K562 (cell line): Measurements from ENCODE around the gene PHTF2. TPM values are rescaled to one million over a fixed set of nuclear protein-coding genes. Genes with fewer than 3 reads are reported as not detected.
A peak's percentile ranks its signal among the peaks of the same experiment; 100 is the strongest.

Experiments used
- ATAC-seq: fragments of 200-7000 bp; cut with Tn5 transposase; 3 replicates; pipeline ENCODE4 v1.9.1; 2020; ENCODE audit warnings: moderate library complexity
- BruUV-seq: library from RNA; stranded (reverse); fragments of 400-500 nt; replicated peaks from 2 replicates; lab custom pipeline; 2021; lab: Mats Ljungman, UMichigan
- CTCF ChIA-PET: fragments of 300-600 bp; formaldehyde crosslinking; extraction: SDS; loops from one replicate; lab custom pipeline; 2021; ENCODE audit warnings: low intra/inter-chr PET ratio; lab: Yijun Ruan, JAX
- POLR2A ChIA-PET: fragments of 300-600, 350-650 bp; sonication (Branson Sonifier 250); formaldehyde crosslinking; extraction: SDS; loops from one replicate; lab custom pipeline; 2021; ENCODE audit warnings: antibody characterized with exemption, inconsistent platforms; lab: Yijun Ruan, JAX
- DNase-seq, 4 experiments: peaks; one replicate each; pipeline versions ENCODE4 v3.0.0 to v3.0.0-alpha.2; 2011 to 2018; ENCODE audit warnings: low spot score in 3 of 4, mixed read lengths in 3 of 4; ENCODE audit errors: extremely low read depth in 1 of 4
- FAIRE-seq: peaks from 2 replicates; lab custom pipeline; 2011; peaks lifted over from hg19 to GRCh38; lab: Jason Lieb, UNC
- H2AFZ ChIP-seq: 2 replicates; pipeline ENCODE4 v1.6.0; 2011; ENCODE audit warnings: low read depth, low read length, control low read depth, inconsistent platforms
- H3K27ac ChIP-seq: fragments of 200-600 bp; 3 replicates; pipeline ENCODE4 v1.8.0; 2011; ENCODE audit warnings: low read depth, mild to moderate bottlenecking, control low read depth, inconsistent platforms, low read length, moderate library complexity, mixed read lengths; ENCODE audit errors: extremely low read depth
- H3K27me3 ChIP-seq, 2 experiments: fragments of 300-600 bp in 1 of 2; 2 replicates in 1 of 2; 3 replicates in 1 of 2; pipeline versions ENCODE4 v1.6.0 to v1.8.0; 2011; ENCODE audit warnings: inconsistent platforms in 2 of 2, low read length in 2 of 2, mild to moderate bottlenecking in 1 of 2, mixed read lengths in 1 of 2, moderate library complexity in 1 of 2; ENCODE audit not compliant: control insufficient read depth in 2 of 2, insufficient read depth in 2 of 2
- H3K36me3 ChIP-seq: fragments of 300-600 bp; 3 replicates; pipeline ENCODE4 v1.8.0; 2011; ENCODE audit warnings: mild to moderate bottlenecking, low read length, inconsistent platforms; ENCODE audit not compliant: control insufficient read depth, insufficient read depth
- H3K4me1 ChIP-seq, 2 experiments: fragments of 200-600 bp in 1 of 2; replicated peaks in 1 of 2; 2 replicates in 1 of 2; 3 replicates in 1 of 2; pipeline versions ENCODE4 v1.5.1 to v1.8.0; 2011; ENCODE audit warnings: inconsistent platforms in 2 of 2, low read length in 2 of 2, mild to moderate bottlenecking in 1 of 2, mixed read lengths in 1 of 2, moderate library complexity in 1 of 2; ENCODE audit not compliant: control insufficient read depth in 2 of 2, insufficient read depth in 2 of 2
- H3K4me2 ChIP-seq: 2 replicates; pipeline ENCODE4 v1.6.1; 2011; ENCODE audit warnings: low read length, control low read depth, inconsistent platforms, mixed read lengths; ENCODE audit not compliant: insufficient read depth
- H3K4me3 ChIP-seq: fragments of 200-600 bp; sonication (generic), shearing (Covaris generic); 2 replicates; pipeline ENCODE4 v1.5.1; 2016; ENCODE audit warnings: control low read depth, inconsistent platforms
- H3K79me2 ChIP-seq: fragments of 200-600 bp; 3 replicates; pipeline ENCODE4 v1.8.0; 2011; ENCODE audit warnings: low read length, inconsistent platforms; ENCODE audit not compliant: control insufficient read depth, insufficient read depth
- H3K9ac ChIP-seq, 2 experiments: 2 replicates each; pipeline versions ENCODE4 v1.6.0 to v1.6.1; 2011; ENCODE audit warnings: low read depth in 2 of 2, low read length in 2 of 2, control low read depth in 1 of 2, inconsistent platforms in 1 of 2, mild to moderate bottlenecking in 1 of 2, mixed read lengths in 1 of 2; ENCODE audit not compliant: insufficient read depth in 1 of 2
- H3K9me1 ChIP-seq: one replicate; pipeline ENCODE4 v1.6.0; 2011; ENCODE audit warnings: inconsistent platforms, mild to moderate bottlenecking, low read length, moderate library complexity; ENCODE audit not compliant: control insufficient read depth, insufficient read depth
- H3K9me3 ChIP-seq: replicated peaks from 2 replicates; pipeline ENCODE4 v1.5.1; 2011; ENCODE audit warnings: low read depth, low read length, inconsistent platforms; ENCODE audit not compliant: control insufficient read depth, insufficient read depth
- H4K20me1 ChIP-seq: replicated peaks from 2 replicates; pipeline ENCODE4 v1.6.1; 2011; ENCODE audit warnings: low read length, inconsistent platforms, mixed read lengths; ENCODE audit not compliant: control insufficient read depth, insufficient read depth
- C11orf30 ChIP-seq: fragments of 450-650 bp; IDR thresholded peaks from 2 replicates; pipeline ENCODE4 v1.6.1; 2016; ENCODE audit warnings: low read depth, mild to moderate bottlenecking
- MAFF ChIP-seq: IDR thresholded peaks from 2 replicates; pipeline ENCODE4 v1.6.1; 2012; ENCODE audit warnings: low read length, improper control_type of control experiment
- MAFG ChIP-seq: fragments of 450-650 bp; conservative IDR thresholded peaks from 2 replicates; pipeline ENCODE4 v1.6.1; 2016; ENCODE audit warnings: missing genetic modification characterization, missing compliant biosample characterization
- YBX1 ChIP-seq: fragments of 450-650 bp; IDR thresholded peaks from 2 replicates; pipeline ENCODE4 v1.7.1; 2016; ENCODE audit warnings: mild to moderate bottlenecking
- ZNF316 ChIP-seq: fragments of 450-650 bp; IDR thresholded peaks from 2 replicates; pipeline ENCODE4 v1.6.1; 2016
- ZNF766 ChIP-seq: fragments of 200-800 bp; sonication (Bioruptor generic); conservative IDR thresholded peaks from 2 replicates; pipeline ENCODE4 v1.6.1; 2016; ENCODE audit warnings: missing genetic modification characterization, missing compliant biosample characterization
- WGBS: fragments of 100-300 bp; shearing (Covaris generic); methylation state at CpG from one replicate; pipeline ENCODE4 v1.1.6; 2016; ENCODE audit warnings: low coverage, mixed read lengths; ENCODE audit not compliant: insufficient coverage; ENCODE audit errors: missing lambda C conversion rate; 5-methylcytosine and 5-hydroxymethylcytosine counted together
- in situ Hi-C: fragments of 300-500 bp; cut with MboI; formaldehyde crosslinking; loops from 4 replicates; pipeline ENCODE4 v1.15.0; 2018; ENCODE audit warnings: inconsistent platforms, mixed read lengths
- intact Hi-C: fragments of 100-400 bp; cut with micrococcal nuclease; formaldehyde crosslinking; loops from 2 replicates; pipeline ENCODE4 v1.14.2; 2022
- polyA plus RNA-seq, 8 experiments: library from polyadenylated mRNA; depleted of rRNA in 4 of 8; stranded (reverse) in 5 of 8; unstranded in 3 of 8; fragments of >200 nt; fragmentation: Nextera tagmentation in 2 of 8; fragmentation: Illumina TruSeq in 1 of 8; extraction: Ambion mirVana in 2 of 8; extraction: Trizol in 1 of 8; gene quantifications; 2 replicates each; pipeline versions ENCODE4 v1.2.1 to v1.2.3, GENCODE V29; 2011 to 2014; ENCODE audit warnings: inconsistent platforms in 1 of 8, missing spikeins in 1 of 8
- total RNA-seq, 7 experiments: library from RNA; depleted of rRNA in 6 of 7; stranded (reverse); fragments of >200 nt in 6 of 7; fragmentation: Illumina TruSeq in 2 of 7; extraction: Trizol in 2 of 7; gene quantifications; 2 replicates each; pipeline versions ENCODE4 v1.2.1 to v1.2.3, GENCODE V29; 2011 to 2021; ENCODE audit warnings: low replicate concordance in 1 of 7
- TF ChIP-seq, protein P1 (sequence below): fragments of 250-450 bp; sonication (Bioruptor Pico); IDR thresholded peaks from 2 replicates; pipeline ENCODE4 v1.5.1; 2021; ENCODE audit warnings: mild to moderate bottlenecking
- TF ChIP-seq, protein P2 (sequence below): fragments of 450-650 bp; IDR thresholded peaks from one replicate; pipeline ENCODE4 v1.6.1; 2018; ENCODE audit warnings: mild to moderate bottlenecking, moderate library complexity; ENCODE audit not compliant: partially characterized antibody

The PHTF2 gene
- total and polyA plus RNA-seq, 9 of the 15 experiments (the other 6 are each of a cell fraction or from before 2014, with no cell fraction given): 17.9 to 43.6 (median 25.4) TPM

DNA sequence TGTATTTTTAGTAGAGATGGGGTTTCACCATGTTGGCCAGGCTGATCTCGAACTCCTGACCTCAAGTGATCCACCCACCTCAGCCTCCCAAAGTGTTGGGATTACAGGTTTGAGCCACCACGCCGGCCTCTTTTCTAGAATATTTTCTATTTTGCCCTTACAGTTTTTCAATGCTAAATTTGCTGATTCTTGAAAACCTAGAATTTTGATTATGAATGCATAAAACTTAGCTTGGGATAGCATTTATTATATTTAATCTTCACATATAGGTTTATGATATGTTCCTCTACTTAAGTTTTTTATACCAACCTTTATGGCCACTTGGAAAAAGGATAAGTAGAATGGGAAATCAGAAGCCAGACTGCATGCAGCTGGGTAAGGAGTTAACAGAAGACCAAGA, 2.5 kb upstream of the PHTF2 start:
- Histone ChIP-seq H3K9me3 (no peaks in the 10 kb centered on the region), H3K36me3 (peaks cover 33% of the 10 kb centered on the region; the same call in 2 of the 3 replicates), H2AFZ (no peak overlapping the region), H3K27me3 (no peaks in the 10 kb centered on the region), H3K9me1 (no peaks in the 10 kb centered on the region), H3K4me2 (no peak overlapping the region), H3K9ac (peak overlapping the region in 1 of 2 experiments; percentile 87; a peak in 1 of 4 replicates), H3K4me1 (peaks cover 16 to 17% of the 10 kb centered on the region in 2 experiments; a peak in 4 of 5 replicates), H3K79me2 (peaks cover 72% of the 10 kb centered on the region), H3K4me3 (0 out of 2 replicates have a peak overlapping the region, but pooled peaks have one; percentile 75), H4K20me1 (no peaks in the 10 kb centered on the region), H3K27ac (no peak overlapping the region)
- in situ Hi-C loops: no loop called here
- no peak for DNase-seq
- CTCF ChIA-PET: no interaction called here
- FAIRE-seq: no peak
- POLR2A ChIA-PET: no interaction called here
- intact Hi-C loops: loop anchor here (10.0 kb wide), 1 partner anchor 219 kb away; no protein-coding TSS in a partner anchor
- WGBS: 94% methylated on average over 3 of the region's 3 CpGs
- ATAC-seq: no peak
- BruUV-seq: no TSS peak
- 0 out of 2 replicates have a peak, but pooled peaks have one; percentile 31 for TF ChIP-seq MAFG (tag)
- peak; percentile 64; the same call in 1 of the 2 replicates for TF ChIP-seq C11orf30
- TF ChIP-seq, protein P1, sequence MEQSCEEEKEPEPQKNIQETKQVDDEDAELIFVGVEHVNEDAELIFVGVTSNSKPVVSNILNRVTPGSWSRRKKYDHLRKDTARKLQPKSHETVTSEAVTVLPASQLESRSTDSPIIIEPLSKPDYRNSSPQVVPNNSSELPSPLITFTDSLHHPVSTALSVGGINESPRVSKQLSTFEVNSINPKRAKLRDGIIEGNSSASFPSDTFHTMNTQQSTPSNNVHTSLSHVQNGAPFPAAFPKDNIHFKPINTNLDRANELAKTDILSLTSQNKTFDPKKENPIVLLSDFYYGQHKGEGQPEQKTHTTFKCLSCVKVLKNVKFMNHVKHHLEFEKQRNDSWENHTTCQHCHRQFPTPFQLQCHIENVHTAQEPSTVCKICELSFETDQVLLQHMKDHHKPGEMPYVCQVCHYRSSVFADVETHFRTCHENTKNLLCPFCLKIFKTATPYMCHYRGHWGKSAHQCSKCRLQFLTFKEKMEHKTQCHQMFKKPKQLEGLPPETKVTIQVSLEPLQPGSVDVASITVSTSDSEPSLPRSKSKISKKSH (CRISPR knock-in tag): no peak
- no peak for TF ChIP-seq ZNF766 (CRISPR knock-in tag)
- TF ChIP-seq YBX1: no peak
- TF ChIP-seq ZNF316: peak; percentile 79
- TF ChIP-seq, protein P2, sequence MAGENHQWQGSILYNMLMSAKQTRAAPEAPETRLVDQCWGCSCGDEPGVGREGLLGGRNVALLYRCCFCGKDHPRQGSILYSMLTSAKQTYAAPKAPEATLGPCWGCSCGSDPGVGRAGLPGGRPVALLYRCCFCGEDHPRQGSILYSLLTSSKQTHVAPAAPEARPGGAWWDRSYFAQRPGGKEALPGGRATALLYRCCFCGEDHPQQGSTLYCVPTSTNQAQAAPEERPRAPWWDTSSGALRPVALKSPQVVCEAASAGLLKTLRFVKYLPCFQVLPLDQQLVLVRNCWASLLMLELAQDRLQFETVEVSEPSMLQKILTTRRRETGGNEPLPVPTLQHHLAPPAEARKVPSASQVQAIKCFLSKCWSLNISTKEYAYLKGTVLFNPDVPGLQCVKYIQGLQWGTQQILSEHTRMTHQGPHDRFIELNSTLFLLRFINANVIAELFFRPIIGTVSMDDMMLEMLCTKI: no peak
- TF ChIP-seq MAFF: peak; percentile 8; the same call in 1 of the 2 replicates
